Lung (tissue), 12 donors: ENCODE measurements around the gene SH3BGRL2. TPM values are rescaled to one million over a fixed set of nuclear protein-coding genes. Genes with fewer than 3 reads are reported as not detected.

ENCODE experiments used
- ATAC-seq: fragments of 200-7000 bp; cut with Tn5 transposase; one replicate; pipeline ENCODE4 v1.9.1; 2020; ENCODE audit warnings: moderate number of reproducible peaks; ENCODE audit not compliant: insufficient read depth, low FRiP score
- DNase-seq, 3 donors: peaks; one replicate each; pipeline ENCODE4 v3.0.0-alpha.2; 2013 to 2017
- H3K27ac ChIP-seq, 2 donors: one replicate each; pipeline ENCODE4 v1.5.1; 2013; ENCODE audit warnings: mild to moderate bottlenecking in 2 of 2, moderate library complexity in 2 of 2, control low read depth in 1 of 2, inconsistent platforms in 1 of 2, low read depth in 1 of 2, low read length in 1 of 2
- H3K27me3 ChIP-seq, 3 donors: one replicate each; pipeline ENCODE4 v1.5.1; 2013; ENCODE audit warnings: low read length in 2 of 3; ENCODE audit not compliant: control insufficient read depth in 3 of 3, insufficient read depth in 3 of 3
- H3K36me3 ChIP-seq, 4 donors: one replicate each; pipeline ENCODE4 v1.5.1; 2013; ENCODE audit warnings: low read length in 4 of 4, mild to moderate bottlenecking in 1 of 4, moderate library complexity in 1 of 4; ENCODE audit not compliant: control insufficient read depth in 4 of 4, insufficient read depth in 4 of 4
- H3K4me1 ChIP-seq, 5 donors: one replicate each; pipeline ENCODE4 v1.5.1; 2013; ENCODE audit warnings: low read length in 5 of 5, mild to moderate bottlenecking in 2 of 5, moderate library complexity in 1 of 5; ENCODE audit not compliant: control insufficient read depth in 5 of 5, insufficient read depth in 5 of 5
- H3K4me3 ChIP-seq: one replicate; pipeline ENCODE4 v1.5.1; 2013; ENCODE audit warnings: mild to moderate bottlenecking, control low read depth, moderate library complexity
- H3K9ac ChIP-seq, 2 donors: one replicate each; pipeline ENCODE4 v1.5.1; 2013; ENCODE audit warnings: low read length in 2 of 2, control low read depth in 1 of 2; ENCODE audit not compliant: insufficient read depth in 1 of 2
- H3K9me3 ChIP-seq, 4 donors: one replicate each; pipeline ENCODE4 v1.5.1; 2013; ENCODE audit warnings: low read length in 3 of 4, mild to moderate bottlenecking in 1 of 4, moderate library complexity in 1 of 4; ENCODE audit not compliant: control insufficient read depth in 4 of 4, insufficient read depth in 3 of 4
- CTCF ChIP-seq: IDR thresholded peaks from 2 replicates; pipeline ENCODE4 v1.5.1; 2012; ENCODE audit warnings: mild to moderate bottlenecking; ENCODE audit errors: control extremely low read depth, extremely low read depth
- WGBS, 2 donors: extraction: QIAGEN DNeasy Blood & Tissue Kit; methylation state at CpG; one replicate each; pipeline ENCODE4 v1.1.7; 2013; 5-methylcytosine and 5-hydroxymethylcytosine counted together
- polyA plus RNA-seq, 2 donors: library from polyadenylated mRNA; stranded (reverse); fragments of 200-250 nt; gene quantifications; one replicate each; pipeline ENCODE4 v1.2.1, GENCODE V29; 2013
- total RNA-seq, 2 donors: library from RNA; depleted of rRNA in 1 of 2; stranded (reverse); fragments of >200 nt in 1 of 2; gene quantifications; one replicate each; pipeline ENCODE4 v1.2.1, GENCODE V29; 2014 to 2021
- donor health status: control.
- donor health status: control.
- donor health status: Bipolar disorder and iron deficiency.
- donor health status: healthy.
- donor health status: DM: yes; HTN: yes; CAD: no.

Gene SH3BGRL2
- total and polyA plus RNA-seq, 4 donors: 7.4 to 38.5 (median 14.0) TPM

- Histone ChIP-seq H3K9ac (no peak overlapping the region), H3K36me3 (no peaks in the 10 kb centered on the region), H3K4me1 (peaks cover 4 to 23% (median 5%) of the 10 kb centered on the region in 5 donors), H3K9me3 (no peaks in the 10 kb centered on the region), H3K4me3 (no peak overlapping the region), H3K27me3 (no peaks in the 10 kb centered on the region), H3K27ac (no peak overlapping the region)
- ATAC-seq (no peak), DNase-seq (no peak)
- WGBS, 2 donors: 50 to 68% methylated on average over 2 of the region's 2 CpGs
- no peak for TF ChIP-seq CTCF
These were observed 4.1 kb downstream of the SH3BGRL2 start for GRCh38 chr6:79635232-79635543.

- 62 to 98% methylated on average over 1 of the region's 1 CpG for WGBS, 2 donors
- Histone ChIP-seq H3K4me1 (peaks cover 4 to 22% (median 9%) of the 10 kb centered on the region in 5 donors), H3K27me3 (no peaks in the 10 kb centered on the region), H3K27ac (no peak overlapping the region), H3K9me3 (no peaks in the 10 kb centered on the region), H3K4me3 (no peak overlapping the region), H3K36me3 (no peaks in the 10 kb centered on the region), H3K9ac (no peak overlapping the region)
- DNase-seq (no peak), ATAC-seq (no peak)
- no peak for TF ChIP-seq CTCF
These were observed 5.5 kb downstream of the SH3BGRL2 start for GRCh38 chr6:79636673-79637072.

GRCh38 chr6:79640146-79641111 lies 9.3 kb downstream of the SH3BGRL2 start:
- WGBS, 2 donors: 60 to 63% methylated on average over 4 of the region's 4 CpGs
- no peak for ATAC-seq
- Histone ChIP-seq H3K27ac (no peak overlapping the region), H3K36me3 (no peaks in the 10 kb centered on the region), H3K27me3 (no peaks in the 10 kb centered on the region), H3K9ac (no peak overlapping the region), H3K4me3 (no peak overlapping the region), H3K4me1 (peaks cover 1 to 12% (median 3%) of the 10 kb centered on the region in 5 donors), H3K9me3 (no peaks in the 10 kb centered on the region)
- DNase-seq: no peak
- no peak for TF ChIP-seq CTCF
